ENCODE data around the gene SLC35F4. TPM values are rescaled to one million over a fixed set of nuclear protein-coding genes. Genes with fewer than 3 reads are reported as not detected.

Gene SLC35F4
- total RNA-seq, 2 donors from 2014 or later, result not detected

DNA sequence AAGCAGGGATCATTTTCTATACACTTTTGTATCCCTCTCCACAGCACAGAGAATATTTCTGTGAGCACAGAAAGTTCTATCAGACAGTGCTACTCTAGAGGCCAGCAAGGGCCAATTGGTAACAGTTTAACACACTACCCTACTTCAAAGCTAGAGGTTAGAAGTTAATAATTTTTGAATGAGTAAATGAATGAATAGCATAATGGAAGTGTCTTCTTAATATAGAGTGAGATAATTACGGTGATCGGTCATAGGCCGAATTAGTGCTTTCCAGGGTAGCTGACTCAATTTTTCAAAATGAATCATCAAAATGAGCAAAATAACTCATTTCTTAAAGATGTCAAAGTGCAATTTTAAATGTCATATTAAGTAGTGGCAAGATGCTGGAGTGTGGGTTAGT, 305.2 kb downstream of the SLC35F4 start:
- Mint-ChIP-seq H3K27ac (no peak overlapping the region), H3K36me3 (ENCODE audit: low read depth) (no peaks in the 10 kb centered on the region), H3K27me3 (no peaks in the 10 kb centered on the region), H3K4me3 (no peak overlapping the region), H3K9me3 (peaks cover 3% of the 10 kb centered on the region), H3K4me1 (no peaks in the 10 kb centered on the region)
- peak; percentile 37 for ATAC-seq (replicated peaks)

- H3K9me3 Mint-ChIP-seq, result peaks cover 3% of the 10 kb centered on the region
- no peaks in the 10 kb centered on the region for H3K4me1 Mint-ChIP-seq
- no peaks in the 10 kb centered on the region for H3K27me3 Mint-ChIP-seq
- ATAC-seq (replicated peaks), result no peak
- no peaks in the 10 kb centered on the region for H3K36me3 Mint-ChIP-seq (ENCODE audit: low read depth)
- no peak overlapping the region for H3K4me3 Mint-ChIP-seq
- H3K27ac Mint-ChIP-seq, result no peak overlapping the region
Observed at GRCh38 chr14:57559576-57559975, 306.3 kb downstream of the SLC35F4 start.

- no peaks in the 10 kb centered on the region for H3K27me3 Mint-ChIP-seq
- no peak for ATAC-seq (replicated peaks)
- H3K9me3 Mint-ChIP-seq, result peaks cover 10% of the 10 kb centered on the region
- H3K4me3 Mint-ChIP-seq, result no peak overlapping the region
- no peaks in the 10 kb centered on the region for H3K36me3 Mint-ChIP-seq (ENCODE audit: low read depth)
- no peak overlapping the region for H3K27ac Mint-ChIP-seq
- no peaks in the 10 kb centered on the region for H3K4me1 Mint-ChIP-seq
Observed at GRCh38 chr14:57549765-57550420, 316.0 kb downstream of the SLC35F4 start.

DNA sequence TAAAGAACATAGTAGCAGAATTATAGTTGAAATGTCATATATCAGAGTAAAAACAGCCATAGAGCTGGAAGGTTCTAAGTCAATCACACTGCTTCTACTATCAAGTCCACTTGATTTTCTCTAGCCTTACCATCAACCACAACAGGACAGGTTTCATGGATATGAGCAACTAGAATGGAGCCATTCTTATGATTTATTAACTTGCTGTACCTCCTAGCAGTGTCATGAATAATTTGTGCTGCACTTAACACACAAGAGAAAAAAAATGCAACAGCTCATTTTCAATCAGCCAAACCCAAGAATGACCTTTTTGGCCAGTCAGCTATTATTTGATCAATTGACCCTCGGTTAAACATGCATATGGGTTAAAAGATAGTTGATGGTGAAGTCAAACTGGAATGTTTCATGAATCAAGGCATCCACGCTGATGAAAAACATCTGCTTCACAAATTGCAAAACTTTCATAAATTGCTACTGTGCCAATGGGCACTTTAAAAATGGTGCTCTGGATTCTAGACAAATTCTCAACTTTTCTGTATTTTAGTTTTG, 316.8 kb downstream of the SLC35F4 start:
- H3K27ac Mint-ChIP-seq, result no peak overlapping the region
- H3K4me3 Mint-ChIP-seq, result no peak overlapping the region
- peaks cover 10% of the 10 kb centered on the region for H3K9me3 Mint-ChIP-seq
- no peaks in the 10 kb centered on the region for H3K36me3 Mint-ChIP-seq (ENCODE audit: low read depth)
- ATAC-seq (replicated peaks), result no peak
- no peaks in the 10 kb centered on the region for H3K27me3 Mint-ChIP-seq
- H3K4me1 Mint-ChIP-seq, result no peaks in the 10 kb centered on the region

DNA sequence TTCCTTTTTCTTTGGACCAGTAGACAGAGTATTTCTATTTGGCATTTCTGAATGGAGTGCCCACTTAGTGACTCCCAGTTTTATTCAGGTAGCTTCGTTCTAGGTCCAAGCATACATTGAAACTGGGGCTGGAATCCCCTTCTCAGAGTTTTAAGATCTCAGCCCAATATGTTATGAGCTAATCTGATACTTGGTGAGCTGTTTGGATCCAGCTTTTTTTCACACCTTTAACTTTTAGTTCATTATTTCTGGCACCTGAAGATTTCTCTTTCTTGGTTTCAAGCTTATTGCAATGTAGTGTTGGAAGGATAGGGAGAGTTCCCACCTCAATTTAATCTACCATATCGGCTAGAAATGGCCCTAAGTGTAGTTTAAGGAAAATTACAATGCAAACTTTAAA, 318.8 kb downstream of the SLC35F4 start:
- Mint-ChIP-seq H3K9me3 (peaks cover 24% of the 10 kb centered on the region), H3K4me3 (no peak overlapping the region), H3K27me3 (no peaks in the 10 kb centered on the region), H3K4me1 (no peaks in the 10 kb centered on the region), H3K27ac (no peak overlapping the region), H3K36me3 (ENCODE audit: low read depth) (no peaks in the 10 kb centered on the region)
- no peak for ATAC-seq (replicated peaks)

GRCh38 chr14:57533214-57533613, 332.7 kb downstream of the SLC35F4 start:
- H3K9me3 Mint-ChIP-seq, result peaks cover 4% of the 10 kb centered on the region
- peaks cover 7% of the 10 kb centered on the region for H3K27me3 Mint-ChIP-seq
- no peak overlapping the region for H3K27ac Mint-ChIP-seq
- H3K36me3 Mint-ChIP-seq (ENCODE audit: low read depth), result no peaks in the 10 kb centered on the region
- ATAC-seq (replicated peaks), result no peak
- H3K4me1 Mint-ChIP-seq, result no peaks in the 10 kb centered on the region
- no peak overlapping the region for H3K4me3 Mint-ChIP-seq

DNA sequence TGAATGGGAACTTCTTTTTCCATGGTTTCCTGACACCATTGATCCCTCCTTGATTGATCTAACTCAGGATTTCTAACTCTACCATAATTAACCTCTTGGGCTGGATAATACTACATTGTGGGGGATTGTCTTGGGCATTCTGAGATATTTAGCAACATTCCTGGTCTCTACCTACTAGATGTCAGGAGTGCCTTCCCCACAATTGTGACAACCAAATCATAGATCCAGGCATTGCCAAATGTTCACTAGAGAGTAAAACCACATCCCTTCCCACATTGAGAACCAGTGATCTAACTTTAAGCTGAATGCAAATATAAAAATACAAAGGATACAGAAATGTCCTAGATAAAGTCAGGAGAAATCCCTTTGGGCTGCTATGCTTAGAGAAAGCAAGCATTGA, 335.3 kb downstream of the SLC35F4 start:
- Mint-ChIP-seq H3K27me3 (peaks cover 7% of the 10 kb centered on the region), H3K36me3 (ENCODE audit: low read depth) (no peaks in the 10 kb centered on the region), H3K4me3 (no peak overlapping the region), H3K4me1 (no peaks in the 10 kb centered on the region), H3K27ac (no peak overlapping the region), H3K9me3 (peaks cover 9% of the 10 kb centered on the region)
- ATAC-seq (replicated peaks), result no peak

DNA sequence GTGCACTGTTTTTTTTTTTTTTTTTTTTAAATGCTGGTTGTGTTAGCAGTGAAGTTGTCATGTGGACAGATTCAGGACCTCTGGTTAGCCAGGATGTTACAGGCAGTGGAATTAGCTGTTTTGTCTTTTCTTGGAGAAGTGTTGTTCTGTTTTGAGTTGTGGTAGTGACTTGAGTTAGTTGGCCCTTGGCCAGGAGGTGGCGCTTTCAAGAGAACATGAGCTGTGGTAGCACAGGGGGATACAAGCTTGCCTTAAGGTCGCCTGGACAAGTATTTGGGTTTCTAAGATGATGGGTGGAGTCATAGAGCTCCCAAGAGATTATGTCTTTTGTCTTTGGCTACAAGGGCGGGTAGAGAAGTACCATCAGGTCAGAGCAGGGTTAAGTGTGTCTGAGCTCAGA, 338.9 kb downstream of the SLC35F4 start:
- ATAC-seq (replicated peaks), result no peak
- Mint-ChIP-seq H3K27me3 (peaks cover 7% of the 10 kb centered on the region), H3K27ac (no peak overlapping the region), H3K9me3 (peaks cover 17% of the 10 kb centered on the region), H3K4me3 (no peak overlapping the region), H3K36me3 (ENCODE audit: low read depth) (no peaks in the 10 kb centered on the region), H3K4me1 (no peaks in the 10 kb centered on the region)

- H3K4me1 Mint-ChIP-seq, result no peaks in the 10 kb centered on the region
- H3K9me3 Mint-ChIP-seq, result peaks cover 12% of the 10 kb centered on the region
- no peaks in the 10 kb centered on the region for H3K36me3 Mint-ChIP-seq (ENCODE audit: low read depth)
- H3K27ac Mint-ChIP-seq, result no peak overlapping the region
- no peaks in the 10 kb centered on the region for H3K27me3 Mint-ChIP-seq
- no peak overlapping the region for H3K4me3 Mint-ChIP-seq
- ATAC-seq (replicated peaks), result no peak
Observed at GRCh38 chr14:57519043-57519442, 346.8 kb downstream of the SLC35F4 start.
